SK-N-MC (cell line): ENCODE measurements around the gene GJD3.

Experiments used
- EZH2 ChIP-seq: fragments of 200-600 bp; sonication (generic); IDR thresholded peaks from one replicate; pipeline ENCODE4 v1.6.1; 2017; ENCODE audit warnings: antibody characterized with exemption
- POLR2AphosphoS5 ChIP-seq: IDR thresholded peaks from 2 replicates; pipeline ENCODE4 v1.6.1; 2012; ENCODE audit warnings: mild to moderate bottlenecking, low read depth, low read length, borderline replicate concordance

- no peak for TF ChIP-seq POLR2AphosphoS5
- no peak for TF ChIP-seq EZH2
Observed at GRCh38 chr17:40360091-40360490, 4.4 kb downstream of the GJD3 start.
